NB4 (cell line): ENCODE results near the gene PCNP.

ENCODE experiments used
- MYC ChIP-seq: IDR thresholded peaks from 2 replicates; pipeline ENCODE4 v1.6.1; 2011; ENCODE audit warnings: low read depth, low read length
- POLR2A ChIP-seq: IDR thresholded peaks from 2 replicates; pipeline ENCODE4 v1.6.1; 2011; ENCODE audit warnings: mild to moderate bottlenecking; ENCODE audit not compliant: insufficient read length; ENCODE audit errors: extremely low read depth
- TF ChIP-seq, protein P1 (sequence below): IDR thresholded peaks from one replicate; pipeline ENCODE4 v1.5.1; 2012; ENCODE audit warnings: low read depth, low read length
- TF ChIP-seq, protein P2 (sequence below): IDR thresholded peaks from 2 replicates; pipeline ENCODE4 v1.6.1; 2011; ENCODE audit warnings: low read depth, low read length

DNA sequence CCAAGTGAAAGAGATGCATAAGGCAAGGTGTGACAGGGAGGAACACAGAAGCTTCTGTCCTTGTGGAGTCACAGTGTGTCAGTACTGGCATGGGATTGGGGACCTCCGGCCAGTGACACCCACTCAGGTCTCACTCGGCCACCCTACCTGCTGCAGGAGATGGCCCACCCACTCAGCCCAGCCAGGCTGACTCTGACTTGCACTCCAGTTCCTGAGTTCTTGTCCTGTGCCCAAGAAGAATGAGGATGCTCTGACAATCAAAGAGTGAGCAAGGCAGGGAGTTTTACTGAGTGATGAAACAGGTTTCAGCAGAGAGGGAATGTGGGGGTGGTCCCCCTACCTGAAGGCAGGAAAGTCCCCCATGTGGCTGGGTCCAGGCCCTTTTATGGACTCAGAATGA is 50.9 kb downstream of the PCNP start:
- TF ChIP-seq MYC (no peak), POLR2A (no peak)
- TF ChIP-seq, protein P1, sequence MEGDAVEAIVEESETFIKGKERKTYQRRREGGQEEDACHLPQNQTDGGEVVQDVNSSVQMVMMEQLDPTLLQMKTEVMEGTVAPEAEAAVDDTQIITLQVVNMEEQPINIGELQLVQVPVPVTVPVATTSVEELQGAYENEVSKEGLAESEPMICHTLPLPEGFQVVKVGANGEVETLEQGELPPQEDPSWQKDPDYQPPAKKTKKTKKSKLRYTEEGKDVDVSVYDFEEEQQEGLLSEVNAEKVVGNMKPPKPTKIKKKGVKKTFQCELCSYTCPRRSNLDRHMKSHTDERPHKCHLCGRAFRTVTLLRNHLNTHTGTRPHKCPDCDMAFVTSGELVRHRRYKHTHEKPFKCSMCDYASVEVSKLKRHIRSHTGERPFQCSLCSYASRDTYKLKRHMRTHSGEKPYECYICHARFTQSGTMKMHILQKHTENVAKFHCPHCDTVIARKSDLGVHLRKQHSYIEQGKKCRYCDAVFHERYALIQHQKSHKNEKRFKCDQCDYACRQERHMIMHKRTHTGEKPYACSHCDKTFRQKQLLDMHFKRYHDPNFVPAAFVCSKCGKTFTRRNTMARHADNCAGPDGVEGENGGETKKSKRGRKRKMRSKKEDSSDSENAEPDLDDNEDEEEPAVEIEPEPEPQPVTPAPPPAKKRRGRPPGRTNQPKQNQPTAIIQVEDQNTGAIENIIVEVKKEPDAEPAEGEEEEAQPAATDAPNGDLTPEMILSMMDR: no peak
- TF ChIP-seq, protein P2, sequence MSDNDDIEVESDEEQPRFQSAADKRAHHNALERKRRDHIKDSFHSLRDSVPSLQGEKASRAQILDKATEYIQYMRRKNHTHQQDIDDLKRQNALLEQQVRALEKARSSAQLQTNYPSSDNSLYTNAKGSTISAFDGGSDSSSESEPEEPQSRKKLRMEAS: no peak
